Aorta (tissue), 5 donors: ENCODE results near the gene SERPINB1. TPM values are rescaled to one million over a fixed set of nuclear protein-coding genes. Genes with fewer than 3 reads are reported as not detected.
A peak's percentile ranks its signal among the peaks of the same experiment; 100 is the strongest.
"Not testable (repeated sequence)": the region's sequence is repeated elsewhere in the genome, so short reads cannot be mapped to it uniquely, and the experiment has no call there.

Experiments used
- ATAC-seq: fragments of 200-7000 bp; cut with Tn5 transposase; one replicate; pipeline ENCODE4 v1.9.1; 2022; ENCODE audit warnings: moderate library complexity; ENCODE audit not compliant: low FRiP score
- DNase-seq, 2 donors: peaks; one replicate each; pipeline ENCODE4 v3.0.0-alpha.2; 2020
- H3K27ac ChIP-seq, 2 donors: one replicate each; pipeline ENCODE4 v1.5.1; 2013; ENCODE audit warnings: low read length in 2 of 2, mild to moderate bottlenecking in 2 of 2, moderate library complexity in 2 of 2, control low read depth in 1 of 2, inconsistent platforms in 1 of 2, low read depth in 1 of 2
- H3K27me3 ChIP-seq, 2 donors: one replicate each; pipeline ENCODE4 v1.6.1; 2013; ENCODE audit warnings: control low read depth in 1 of 2, low read length in 1 of 2, mild to moderate bottlenecking in 1 of 2, moderate library complexity in 1 of 2; ENCODE audit not compliant: insufficient read depth in 2 of 2, control insufficient read depth in 1 of 2
- H3K36me3 ChIP-seq, 2 donors: one replicate each; pipeline ENCODE4 v1.6.1; 2013; ENCODE audit warnings: control low read depth in 1 of 2, low read length in 1 of 2, mild to moderate bottlenecking in 1 of 2; ENCODE audit not compliant: insufficient read depth in 2 of 2, control insufficient read depth in 1 of 2
- H3K4me1 ChIP-seq, 2 donors: one replicate each; pipeline ENCODE4 v1.6.1; 2013; ENCODE audit warnings: low read length in 2 of 2, control low read depth in 1 of 2, mild to moderate bottlenecking in 1 of 2, moderate library complexity in 1 of 2; ENCODE audit not compliant: insufficient read depth in 2 of 2, control insufficient read depth in 1 of 2
- H3K4me3 ChIP-seq, 2 donors: one replicate each; pipeline ENCODE4 v1.5.1; 2013; ENCODE audit warnings: low read length in 2 of 2, control low read depth in 1 of 2, mild to moderate bottlenecking in 1 of 2
- H3K9me3 ChIP-seq: one replicate; pipeline ENCODE4 v1.6.1; 2013; ENCODE audit warnings: mild to moderate bottlenecking, low read length; ENCODE audit not compliant: control insufficient read depth
- WGBS, 2 donors: extraction: QIAGEN DNeasy Blood & Tissue Kit; methylation state at CpG; one replicate each; pipeline ENCODE4 v1.1.7; 2013; 5-methylcytosine and 5-hydroxymethylcytosine counted together
- intact Hi-C, 2 donors: fragments of 100-400 bp; cut with DNase I; formaldehyde crosslinking; loops; one replicate each; pipeline versions ENCODE4 v1.14.2 to v1.15.0; 2022
- polyA plus RNA-seq, 2 donors: library from polyadenylated mRNA; stranded (reverse); fragments of 200-250 nt; gene quantifications; one replicate each; pipeline ENCODE4 v1.2.3, GENCODE V29; 2013
- total RNA-seq, 2 donors: library from RNA; stranded (reverse); fragmentation: NEBNext Ultra II Directional; extraction: Animal tissue kit (Norgen Biotek cat#: 25700); gene quantifications; one replicate each; pipeline ENCODE4 v1.2.1, GENCODE V29; 2021
- donor health status: healthy with polysubstance abuse.
- donor health status: Bipolar disorder and iron deficiency.
- donor health status: DM: no; HTN: no; CAD: no.
- donor health status: DM: no; HTN: no; CAD: no.
- donor health status: DM: yes; HTN: yes; CAD: no.

SERPINB1 gene
- total and polyA plus RNA-seq, 4 donors = 30.2 to 59.5 (median 44.7) TPM

GRCh38 chr6:2853769-2854395 lies 12.2 kb upstream of the SERPINB1 start:
- Histone ChIP-seq H3K4me1 (no peaks in the 10 kb centered on the region), H3K36me3 (no peaks in the 10 kb centered on the region), H3K9me3 (no peaks in the 10 kb centered on the region), H3K4me3 (peak overlapping the region; percentile 25 to 85), H3K27ac (peak overlapping the region in 1 of 2 donors; percentile 96), H3K27me3 (no peaks in the 10 kb centered on the region)
- WGBS, 2 donors = 5% methylated on average over 14 of the region's 14 CpGs
- DNase-seq (peak; percentile 73 to 87), ATAC-seq (peak; percentile 67)
- intact Hi-C loops = no loop called here

GRCh38 chr6:2853378-2853768 lies 11.7 kb upstream of the SERPINB1 start:
- H3K4me1 ChIP-seq, H3K27me3 ChIP-seq, H3K9me3 ChIP-seq, H3K36me3 ChIP-seq, H3K4me3 ChIP-seq, intact Hi-C loops, DNase-seq, ATAC-seq: not testable (repeated sequence)
- WGBS, 2 donors = 83% methylated on average over 1 of the region's 1 CpG; no CpG with 5 or more reads in 1 of the 2 donors
- peak overlapping the region in 1 of 2 donors; percentile 96 for H3K27ac ChIP-seq

- H3K27me3 ChIP-seq = no peaks in the 10 kb centered on the region
- intact Hi-C loops = no loop called here
- H3K36me3 ChIP-seq = no peaks in the 10 kb centered on the region
- no peaks in the 10 kb centered on the region for H3K9me3 ChIP-seq
- 75 to 76% methylated on average over 10 of the region's 10 CpGs for WGBS, 2 donors
- H3K4me1 ChIP-seq = no peaks in the 10 kb centered on the region
- H3K27ac ChIP-seq = peak overlapping the region in 1 of 2 donors; percentile 81
- H3K4me3 ChIP-seq = no peak overlapping the region
- ATAC-seq (no peak), DNase-seq (no peak)
Observed at GRCh38 chr6:2852921-2853322, 11.3 kb upstream of the SERPINB1 start.

DNA sequence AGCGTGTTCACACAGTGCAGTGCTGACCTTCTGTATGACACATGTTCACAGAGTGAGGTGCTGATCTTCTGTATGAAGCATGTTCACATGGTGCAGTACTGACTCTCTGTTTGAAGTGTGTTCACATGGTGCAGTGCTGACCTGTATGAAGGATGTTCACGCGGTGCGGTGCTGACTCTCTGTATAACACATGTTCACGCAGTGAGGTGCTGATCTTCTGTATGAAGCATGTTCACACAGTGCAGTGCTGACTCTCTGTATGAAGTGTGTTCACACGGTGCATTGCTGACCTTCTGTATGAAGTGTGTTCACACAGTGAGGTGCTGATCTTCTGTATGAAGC lies 10.8 kb upstream of the SERPINB1 start:
- 81 to 83% methylated on average over 6 of the region's 6 CpGs for WGBS, 2 donors
- H3K36me3 ChIP-seq = no peaks in the 10 kb centered on the region
- no peaks in the 10 kb centered on the region for H3K27me3 ChIP-seq
- H3K4me1 ChIP-seq = no peaks in the 10 kb centered on the region
- DNase-seq (no peak), ATAC-seq (no peak)
- no peaks in the 10 kb centered on the region for H3K9me3 ChIP-seq
- intact Hi-C loops = no loop called here
- no peak overlapping the region for H3K27ac ChIP-seq
- H3K4me3 ChIP-seq = no peak overlapping the region

- Histone ChIP-seq H3K4me3 (no peak overlapping the region), H3K27me3 (no peaks in the 10 kb centered on the region), H3K4me1 (no peaks in the 10 kb centered on the region), H3K36me3 (no peaks in the 10 kb centered on the region), H3K27ac (no peak overlapping the region), H3K9me3 (no peaks in the 10 kb centered on the region)
- no peak for ATAC-seq
- WGBS, 2 donors = 97% methylated on average over 17 of the region's 17 CpGs
- intact Hi-C loops = no loop called here
- no peak for DNase-seq
Observed at GRCh38 chr6:2851727-2852513, 10.3 kb upstream of the SERPINB1 start.

DNA sequence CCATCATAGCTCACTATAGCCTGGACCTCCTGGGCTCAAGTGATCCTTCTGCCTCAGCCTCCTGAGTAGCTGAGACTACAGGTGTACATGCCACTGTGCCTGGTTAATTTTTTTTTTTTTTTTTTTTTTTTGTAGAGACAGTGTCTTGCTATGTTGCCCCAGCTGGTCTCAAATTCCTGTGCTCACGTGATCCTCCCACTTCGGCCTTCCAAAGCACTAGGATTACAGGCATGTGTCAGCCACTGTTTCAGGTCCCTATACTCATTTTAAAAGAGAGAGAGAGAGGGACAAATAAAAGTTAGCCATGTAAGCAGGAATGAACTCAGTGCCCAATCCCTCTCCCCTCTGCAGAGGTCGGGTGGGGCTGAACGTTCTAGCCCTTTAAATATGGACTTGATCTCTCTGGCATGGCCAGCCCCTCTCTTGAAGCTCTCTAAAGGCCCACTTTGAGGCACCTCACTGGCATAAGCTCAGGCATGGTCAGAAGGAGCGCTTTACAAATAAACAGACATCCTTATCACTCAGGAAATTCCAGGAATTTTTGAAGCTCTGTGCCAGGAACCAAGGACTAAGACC lies 9.0 kb upstream of the SERPINB1 start:
- H3K27me3 ChIP-seq = no peaks in the 10 kb centered on the region
- H3K27ac ChIP-seq = peak overlapping the region; percentile 47 to 88
- no peaks in the 10 kb centered on the region for H3K36me3 ChIP-seq
- H3K4me3 ChIP-seq = no peak overlapping the region
- WGBS, 2 donors = 6 to 7% methylated on average over 5 of the region's 5 CpGs
- intact Hi-C loops = no loop called here
- DNase-seq = no peak
- ATAC-seq = no peak
- H3K4me1 ChIP-seq = no peaks in the 10 kb centered on the region
- H3K9me3 ChIP-seq = no peaks in the 10 kb centered on the region

DNA sequence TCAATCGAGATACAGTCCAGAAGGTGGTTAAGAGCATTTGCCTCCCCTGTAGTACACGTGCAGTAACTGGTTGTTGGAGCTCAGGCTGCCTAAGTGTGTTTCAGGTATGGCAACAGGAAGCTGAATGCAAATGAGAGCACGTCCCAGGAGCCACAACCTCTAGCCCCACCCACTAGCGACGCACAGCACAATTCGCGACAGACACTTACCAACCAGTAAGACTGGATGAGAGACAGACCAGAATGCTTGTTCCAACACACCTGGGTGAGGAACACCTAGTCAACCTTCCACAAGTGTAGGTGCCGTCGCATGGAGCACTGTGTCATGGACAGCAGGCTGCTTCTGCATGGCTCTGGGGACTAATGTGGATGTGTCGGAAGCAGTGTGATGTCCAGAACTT lies 7.2 kb upstream of the SERPINB1 start:
- Histone ChIP-seq H3K36me3 (no peaks in the 10 kb centered on the region), H3K9me3 (no peaks in the 10 kb centered on the region), H3K4me1 (no peaks in the 10 kb centered on the region), H3K4me3 (no peak overlapping the region), H3K27ac (no peak overlapping the region), H3K27me3 (no peaks in the 10 kb centered on the region)
- intact Hi-C loops = no loop called here
- no peak for ATAC-seq
- DNase-seq = no peak
- WGBS, 2 donors = 87 to 91% methylated on average over 10 of the region's 10 CpGs

DNA sequence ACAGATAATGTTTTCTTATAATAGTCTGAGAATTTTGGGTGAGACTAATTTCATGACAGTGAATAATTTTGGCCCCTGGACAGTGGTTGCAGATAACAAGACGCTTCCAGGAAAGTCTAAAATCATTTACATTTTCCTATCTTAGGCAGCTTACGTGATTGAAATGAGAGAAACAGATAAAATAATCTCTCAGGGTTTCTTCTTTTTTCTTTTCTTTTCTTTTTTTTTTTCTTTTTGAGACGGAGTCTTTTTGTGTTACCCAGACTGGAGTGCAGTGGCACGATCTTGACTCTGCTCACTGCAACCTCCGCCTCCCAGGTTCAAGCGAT lies 4.2 kb upstream of the SERPINB1 start:
- no peaks in the 10 kb centered on the region for H3K9me3 ChIP-seq
- ATAC-seq (no peak), DNase-seq (no peak)
- H3K4me3 ChIP-seq = no peak overlapping the region
- H3K36me3 ChIP-seq = no peaks in the 10 kb centered on the region
- H3K4me1 ChIP-seq = peaks cover 0 to under 1% of the 10 kb centered on the region in 2 donors
- whole genome bisulfite sequencing, 2 donors = 58 to 63% methylated on average over 6 of the region's 6 CpGs
- intact Hi-C loops = loop anchor here (2.0 kb wide), 1 partner anchor 87 kb away; no protein-coding TSS in a partner anchor
- H3K27ac ChIP-seq = no peak overlapping the region
- no peaks in the 10 kb centered on the region for H3K27me3 ChIP-seq

GRCh38 chr6:2844008-2844407 lies 2.3 kb upstream of the SERPINB1 start:
- Histone ChIP-seq H3K36me3 (no peaks in the 10 kb centered on the region), H3K9me3 (no peaks in the 10 kb centered on the region), H3K4me1 (peaks cover 0 to 3% of the 10 kb centered on the region in 2 donors), H3K27me3 (no peaks in the 10 kb centered on the region), H3K4me3 (no peak overlapping the region), H3K27ac (no peak overlapping the region)
- ATAC-seq (no peak), DNase-seq (no peak)
- intact Hi-C loops = loop anchor here (5.0 kb wide), 2 partner anchors 52 to 143 kb away; no protein-coding TSS in a partner anchor
